RWPE2 (cell line): ENCODE measurements around the gene ANKS1B.
A peak's percentile ranks its signal among the peaks of the same experiment; 100 is the strongest.

ENCODE experiments used
- ATAC-seq: fragments of 200-7000 bp; cut with Tn5 transposase; 3 replicates; pipeline ENCODE4 v1.9.1; 2021; ENCODE audit warnings: low read depth
- DNase-seq: peaks from one replicate; pipeline ENCODE4 v3.0.0-alpha.2; 2020; ENCODE audit warnings: low spot score
- H3K27ac ChIP-seq: fragments of 450-650 bp; 2 replicates; pipeline ENCODE4 v1.5.1; 2017; ENCODE audit warnings: mild to moderate bottlenecking; ENCODE audit not compliant: poor library complexity, severe bottlenecking
- H3K27me3 ChIP-seq: fragments of 250-450 bp; sonication (Bioruptor Pico); 2 replicates; pipeline ENCODE4 v1.5.1; 2021; ENCODE audit warnings: mild to moderate bottlenecking, moderate library complexity; ENCODE audit not compliant: insufficient read depth, poor library complexity, severe bottlenecking
- H3K36me3 ChIP-seq: fragments of 250-450 bp; sonication (Bioruptor Pico); 2 replicates; pipeline ENCODE4 v1.5.1; 2020; ENCODE audit warnings: low read depth, mild to moderate bottlenecking, moderate library complexity
- H3K4me1 ChIP-seq: fragments of 250-450 bp; sonication (Bioruptor Pico); 2 replicates; pipeline ENCODE4 v1.5.1; 2021; ENCODE audit warnings: mild to moderate bottlenecking, moderate library complexity; ENCODE audit not compliant: insufficient read depth, poor library complexity, severe bottlenecking
- H3K4me3 ChIP-seq: fragments of 250-450 bp; sonication (Bioruptor Pico); 2 replicates; pipeline ENCODE4 v1.5.1; 2021; ENCODE audit warnings: mild to moderate bottlenecking, moderate library complexity; ENCODE audit not compliant: severe bottlenecking
- H3K9me3 ChIP-seq: fragments of 250-450 bp; sonication (Bioruptor Pico); 2 replicates; pipeline ENCODE4 v1.5.1; 2021; ENCODE audit warnings: mild to moderate bottlenecking, moderate library complexity; ENCODE audit not compliant: severe bottlenecking
- TF ChIP-seq, protein P1 (sequence below): fragments of 450-650 bp; IDR thresholded peaks from one replicate; pipeline ENCODE4 v1.5.1; 2017; ENCODE audit warnings: mild to moderate bottlenecking, moderate library complexity; ENCODE audit not compliant: poor library complexity, severe bottlenecking

The ANKS1B gene

GRCh38 chr12:98752726-98753125, 1232.0 kb downstream of the ANKS1B start:
- H3K27ac ChIP-seq = no peak overlapping the region
- TF ChIP-seq, protein P1, sequence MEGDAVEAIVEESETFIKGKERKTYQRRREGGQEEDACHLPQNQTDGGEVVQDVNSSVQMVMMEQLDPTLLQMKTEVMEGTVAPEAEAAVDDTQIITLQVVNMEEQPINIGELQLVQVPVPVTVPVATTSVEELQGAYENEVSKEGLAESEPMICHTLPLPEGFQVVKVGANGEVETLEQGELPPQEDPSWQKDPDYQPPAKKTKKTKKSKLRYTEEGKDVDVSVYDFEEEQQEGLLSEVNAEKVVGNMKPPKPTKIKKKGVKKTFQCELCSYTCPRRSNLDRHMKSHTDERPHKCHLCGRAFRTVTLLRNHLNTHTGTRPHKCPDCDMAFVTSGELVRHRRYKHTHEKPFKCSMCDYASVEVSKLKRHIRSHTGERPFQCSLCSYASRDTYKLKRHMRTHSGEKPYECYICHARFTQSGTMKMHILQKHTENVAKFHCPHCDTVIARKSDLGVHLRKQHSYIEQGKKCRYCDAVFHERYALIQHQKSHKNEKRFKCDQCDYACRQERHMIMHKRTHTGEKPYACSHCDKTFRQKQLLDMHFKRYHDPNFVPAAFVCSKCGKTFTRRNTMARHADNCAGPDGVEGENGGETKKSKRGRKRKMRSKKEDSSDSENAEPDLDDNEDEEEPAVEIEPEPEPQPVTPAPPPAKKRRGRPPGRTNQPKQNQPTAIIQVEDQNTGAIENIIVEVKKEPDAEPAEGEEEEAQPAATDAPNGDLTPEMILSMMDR = no peak
- H3K4me1 ChIP-seq = no peaks in the 10 kb centered on the region
- no peak overlapping the region for H3K4me3 ChIP-seq
- ATAC-seq (no peak), DNase-seq (no peak)
- no peaks in the 10 kb centered on the region for H3K27me3 ChIP-seq
- H3K9me3 ChIP-seq = no peaks in the 10 kb centered on the region
- H3K36me3 ChIP-seq = no peaks in the 10 kb centered on the region

GRCh38 chr12:98751580-98752115, 1233.1 kb downstream of the ANKS1B start:
- Histone ChIP-seq H3K9me3 (no peaks in the 10 kb centered on the region), H3K4me3 (no peak overlapping the region), H3K27me3 (peaks cover under 1% of the 10 kb centered on the region), H3K36me3 (no peaks in the 10 kb centered on the region), H3K4me1 (no peaks in the 10 kb centered on the region), H3K27ac (no peak overlapping the region)
- no peak for DNase-seq
- ATAC-seq = no peak
- TF ChIP-seq, protein P1 = no peak

DNA sequence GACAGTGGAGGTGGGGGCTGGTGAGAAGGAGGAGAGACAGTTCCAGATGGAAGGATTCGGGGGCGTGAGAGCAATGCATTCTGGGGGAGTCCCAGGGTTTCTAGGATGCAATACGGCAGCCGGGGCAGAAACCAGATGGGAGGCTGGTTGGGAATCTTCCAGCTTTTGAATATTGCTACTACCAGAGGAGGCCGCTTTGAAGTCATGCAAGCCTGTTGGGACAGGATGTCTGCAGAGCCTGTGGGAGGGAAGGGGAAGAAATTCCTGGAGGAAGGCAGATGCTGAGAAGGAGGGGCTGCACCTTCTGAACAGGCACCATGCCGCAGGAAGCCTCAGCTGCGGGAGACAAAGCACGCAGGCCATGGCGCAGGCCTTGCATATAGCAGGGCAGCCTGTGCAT, 1234.2 kb downstream of the ANKS1B start:
- TF ChIP-seq, protein P1 = no peak
- Histone ChIP-seq H3K27ac (no peak overlapping the region), H3K4me3 (no peak overlapping the region), H3K27me3 (peaks cover 10% of the 10 kb centered on the region), H3K9me3 (no peaks in the 10 kb centered on the region), H3K36me3 (no peaks in the 10 kb centered on the region), H3K4me1 (no peaks in the 10 kb centered on the region)
- ATAC-seq (no peak), DNase-seq (no peak)

GRCh38 chr12:98748463-98748862, 1236.3 kb downstream of the ANKS1B start:
- DNase-seq (no peak), ATAC-seq (no peak)
- Histone ChIP-seq H3K27ac (no peak overlapping the region), H3K4me3 (no peak overlapping the region), H3K4me1 (no peaks in the 10 kb centered on the region), H3K27me3 (peaks cover 10% of the 10 kb centered on the region), H3K9me3 (no peaks in the 10 kb centered on the region), H3K36me3 (no peaks in the 10 kb centered on the region)
- TF ChIP-seq, protein P1 = no peak

- peaks cover 10% of the 10 kb centered on the region for H3K27me3 ChIP-seq
- peak overlapping the region; percentile 26 for H3K4me3 ChIP-seq
- no peaks in the 10 kb centered on the region for H3K36me3 ChIP-seq
- DNase-seq (no peak), ATAC-seq (peak; percentile 39; the same call in 2 of the 3 replicates)
- H3K4me1 ChIP-seq = no peaks in the 10 kb centered on the region
- no peaks in the 10 kb centered on the region for H3K9me3 ChIP-seq
- TF ChIP-seq, protein P1 = no peak
- no peak overlapping the region for H3K27ac ChIP-seq
Measured at GRCh38 chr12:98745578-98746391, 1239.0 kb downstream of the ANKS1B start.
